Non-pigmented ciliary epithelial cell (primary cell): ENCODE measurements around the gene PTGR1.
"Not testable (repeated sequence)": the region's sequence is repeated elsewhere in the genome, so short reads cannot be mapped to it uniquely, and the experiment has no call there.

Experiments
- DNase-seq: peaks from one replicate; pipeline ENCODE4 v3.0.0-alpha.2; 2010; ENCODE audit warnings: low read depth

The PTGR1 gene

DNA sequence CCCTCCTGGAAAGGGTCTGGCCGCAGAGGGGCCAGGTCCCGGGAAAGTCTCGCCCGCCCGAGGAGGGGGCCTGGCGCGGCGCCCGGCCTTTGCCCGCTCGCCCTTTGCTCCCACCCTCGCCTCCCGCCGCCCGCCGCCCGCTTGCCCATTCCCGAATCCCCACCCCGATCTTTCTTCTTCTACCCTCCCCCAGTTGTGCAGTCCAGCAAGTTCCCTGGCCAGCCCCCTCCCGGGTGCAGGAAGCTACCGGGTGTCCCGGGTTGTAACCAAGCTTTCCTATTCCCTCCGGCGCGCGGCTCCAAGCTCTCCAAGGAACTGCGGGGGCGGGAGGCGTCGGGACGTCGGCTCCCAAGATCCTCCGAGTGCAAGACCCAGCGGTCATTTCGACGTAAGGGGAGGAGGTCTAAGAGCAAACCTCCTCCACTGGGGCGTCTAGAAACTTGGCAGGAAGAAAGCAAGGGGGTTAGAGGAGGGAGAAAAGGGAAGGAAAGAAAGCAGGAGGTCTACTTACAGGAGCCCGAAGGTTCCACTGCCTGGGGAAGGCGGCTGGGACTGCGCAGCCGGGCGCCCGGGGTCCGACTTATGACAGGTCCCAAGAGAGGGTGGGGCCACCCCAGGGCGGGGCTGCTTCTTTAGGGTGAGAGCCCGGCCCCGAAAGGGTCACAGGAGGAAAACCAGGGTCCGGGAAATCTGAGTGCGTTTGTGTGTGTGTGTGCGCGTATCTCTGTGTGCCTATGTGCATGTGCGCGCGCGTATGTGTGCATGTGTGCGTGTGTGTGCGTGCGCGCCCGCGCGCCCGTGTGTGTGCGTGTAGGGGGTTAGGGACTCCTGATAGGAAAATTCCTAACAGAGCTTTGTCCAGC lies at the start of gene PTGR1:
PTGR1 (minus strand) TSS at position 556 of the 863 bp plus-strand sequence. CDS start 2,225 bp downstream, outside the sequence.
- no peak for DNase-seq

DNA sequence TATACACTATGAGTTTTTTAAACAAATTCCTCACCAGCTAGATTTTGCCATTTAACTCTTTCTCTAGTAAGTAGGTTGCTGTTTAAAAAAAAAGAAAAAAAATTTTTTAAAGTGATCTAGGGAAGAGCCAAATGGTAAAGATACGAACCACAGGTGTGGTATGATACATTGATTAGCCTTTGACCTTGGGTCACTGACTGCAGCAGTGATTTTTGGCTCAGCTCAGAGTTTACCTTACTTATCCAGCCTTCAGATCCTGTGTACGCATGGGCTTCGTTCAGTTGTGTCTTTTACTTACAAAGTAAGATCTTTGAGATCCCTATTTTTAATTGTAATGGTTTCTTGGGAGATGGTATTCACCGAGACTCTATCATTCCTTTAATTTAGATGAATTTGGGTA lies 49.6 kb upstream of the PTGR1 start:
- DNase-seq, result no peak

DNA sequence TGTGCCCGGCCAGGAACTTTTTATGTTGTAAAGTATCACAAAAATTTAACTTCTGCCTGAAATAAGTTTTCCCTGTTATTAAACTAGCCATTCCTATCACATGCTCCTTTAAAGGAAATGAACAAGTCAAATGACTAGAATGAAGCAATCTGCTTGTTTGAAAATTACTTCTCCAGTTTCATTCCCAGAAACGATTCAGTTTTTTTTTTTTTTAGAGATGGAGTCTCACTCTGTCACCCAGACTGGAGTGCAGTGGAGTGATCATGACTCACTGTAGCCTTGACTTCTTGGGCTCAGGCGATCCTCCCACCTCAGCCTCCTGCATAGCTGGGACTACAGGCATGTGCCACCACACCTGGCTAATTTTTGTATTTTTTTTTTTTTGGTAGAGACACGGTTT lies 48.6 kb upstream of the PTGR1 start:
- DNase-seq, result no peak

DNA sequence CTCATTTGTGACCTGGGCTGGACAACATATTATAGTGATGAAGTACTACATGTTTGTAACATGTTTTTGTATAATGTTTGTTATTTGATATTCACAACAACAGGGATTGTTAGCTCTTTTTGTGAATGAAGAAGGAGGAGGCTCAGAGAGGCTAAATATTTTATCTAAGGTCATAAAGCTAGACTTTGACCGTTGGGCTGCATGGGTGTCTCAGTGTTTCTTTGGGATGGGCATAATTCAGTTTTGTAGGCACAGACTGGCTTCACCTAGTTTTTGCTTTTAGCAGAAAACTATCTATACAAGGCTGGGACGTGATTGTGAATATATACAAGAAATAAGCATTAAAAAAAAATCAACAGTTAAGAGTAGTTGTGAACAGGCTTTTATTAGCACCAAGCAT lies 47.0 kb upstream of the PTGR1 start:
- no peak for DNase-seq

DNA sequence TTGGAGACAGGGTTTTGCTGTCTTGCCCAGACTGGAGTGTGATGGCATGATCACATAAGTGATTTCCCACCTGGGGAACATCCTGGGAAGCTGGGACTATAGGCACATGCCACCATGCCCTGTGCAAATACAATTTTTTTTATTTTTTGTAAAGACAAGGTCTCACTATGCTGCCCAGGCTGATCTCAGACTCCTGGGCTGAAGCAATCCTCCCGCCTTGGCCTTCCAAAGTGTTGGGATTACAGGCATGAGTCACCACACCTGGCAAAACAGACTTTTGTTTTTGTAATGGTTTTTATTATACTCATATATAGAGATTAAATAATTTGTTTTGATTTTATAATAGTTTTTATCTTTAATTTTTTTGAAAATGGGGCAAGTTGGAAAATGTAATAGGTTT lies 46.4 kb upstream of the PTGR1 start:
- no peak for DNase-seq

DNA sequence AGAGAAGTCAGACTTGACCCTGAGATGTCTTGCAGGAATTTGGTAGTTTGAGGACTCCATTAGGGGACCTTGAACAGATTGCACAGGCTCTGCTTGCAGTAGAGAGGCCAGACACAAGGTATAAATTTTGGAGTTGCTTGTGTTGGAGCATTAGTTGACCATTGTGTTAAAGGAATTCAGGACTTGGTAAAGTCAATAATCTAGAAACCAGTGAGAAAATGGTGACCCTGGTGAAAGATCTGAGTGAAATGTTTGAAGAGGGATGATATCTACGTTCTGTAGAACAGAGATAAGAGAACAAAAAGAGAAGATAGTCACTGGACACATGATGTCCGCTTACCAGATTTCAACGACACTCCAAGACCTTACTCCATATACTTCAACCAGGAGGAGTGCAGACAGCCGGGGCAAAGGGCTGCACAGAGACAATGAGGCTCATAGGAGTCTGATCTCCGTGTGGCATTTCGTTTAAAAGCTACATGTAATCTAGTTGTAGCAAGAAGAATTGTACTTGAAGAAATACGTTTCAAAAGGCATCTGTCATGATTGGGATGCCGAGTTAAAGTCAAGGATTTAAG lies 44.8 kb upstream of the PTGR1 start:
- no peak for DNase-seq

DNA sequence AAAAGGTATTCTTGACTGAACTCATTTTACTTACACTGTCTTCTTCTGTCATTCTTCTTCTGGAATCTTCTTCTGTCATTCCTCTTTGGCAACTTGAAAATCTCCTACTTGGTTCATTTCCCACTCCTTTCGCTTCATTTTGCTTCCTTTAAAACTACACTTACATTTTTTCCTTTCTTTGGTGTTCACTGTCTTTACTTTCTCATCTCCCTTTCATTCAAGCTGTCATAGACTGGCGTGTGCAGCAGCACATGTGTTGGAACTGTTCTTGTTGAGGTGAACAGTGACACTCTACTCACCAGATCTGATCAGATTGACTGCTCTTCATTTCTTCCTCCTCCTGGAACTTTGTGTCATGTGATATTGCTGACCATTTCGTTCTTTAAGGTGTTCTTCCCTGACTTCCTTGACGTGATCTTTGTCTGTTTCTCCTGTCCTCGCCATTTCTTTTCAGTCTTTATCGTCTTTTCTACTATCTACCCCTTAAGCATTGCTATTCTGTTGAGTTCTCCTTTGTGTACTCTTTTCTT lies 38.0 kb upstream of the PTGR1 start:
- no peak for DNase-seq

DNA sequence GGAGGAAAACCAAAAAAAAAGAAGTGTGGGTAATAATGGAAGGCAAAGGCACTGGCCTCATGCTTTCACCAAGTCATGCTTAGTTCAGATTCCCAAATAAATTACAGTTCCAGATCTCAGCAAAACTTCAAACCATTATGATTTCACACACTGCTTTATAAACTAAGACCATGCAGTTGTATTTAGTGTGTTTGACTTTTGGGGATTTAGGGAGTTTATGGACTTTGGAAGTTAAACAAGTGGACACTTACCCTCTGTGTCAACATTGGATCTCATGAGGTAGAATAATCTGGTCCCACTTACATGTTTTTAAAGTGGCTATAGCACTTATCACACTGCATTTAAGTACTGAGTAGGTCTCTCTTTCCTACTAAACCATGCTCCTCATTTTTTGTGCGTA lies 35.4 kb upstream of the PTGR1 start:
- no peak for DNase-seq

DNA sequence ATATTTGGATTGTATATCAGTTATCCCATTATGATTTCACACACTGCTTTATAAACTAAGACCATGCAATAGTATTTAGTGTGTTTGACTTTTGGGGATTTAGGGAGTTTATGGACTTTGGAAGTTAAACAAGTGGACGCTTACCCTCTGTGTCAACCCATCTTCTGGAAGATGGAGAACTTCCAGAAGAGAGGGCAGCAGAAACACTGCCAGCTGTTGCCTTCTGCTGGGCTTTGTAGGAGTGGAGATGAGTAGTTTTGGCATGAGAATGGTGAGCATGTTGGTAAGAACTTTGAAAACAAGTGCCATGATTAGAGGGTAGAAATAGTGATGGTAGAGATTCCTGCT lies 33.9 kb upstream of the PTGR1 start:
- DNase-seq, result no peak

DNA sequence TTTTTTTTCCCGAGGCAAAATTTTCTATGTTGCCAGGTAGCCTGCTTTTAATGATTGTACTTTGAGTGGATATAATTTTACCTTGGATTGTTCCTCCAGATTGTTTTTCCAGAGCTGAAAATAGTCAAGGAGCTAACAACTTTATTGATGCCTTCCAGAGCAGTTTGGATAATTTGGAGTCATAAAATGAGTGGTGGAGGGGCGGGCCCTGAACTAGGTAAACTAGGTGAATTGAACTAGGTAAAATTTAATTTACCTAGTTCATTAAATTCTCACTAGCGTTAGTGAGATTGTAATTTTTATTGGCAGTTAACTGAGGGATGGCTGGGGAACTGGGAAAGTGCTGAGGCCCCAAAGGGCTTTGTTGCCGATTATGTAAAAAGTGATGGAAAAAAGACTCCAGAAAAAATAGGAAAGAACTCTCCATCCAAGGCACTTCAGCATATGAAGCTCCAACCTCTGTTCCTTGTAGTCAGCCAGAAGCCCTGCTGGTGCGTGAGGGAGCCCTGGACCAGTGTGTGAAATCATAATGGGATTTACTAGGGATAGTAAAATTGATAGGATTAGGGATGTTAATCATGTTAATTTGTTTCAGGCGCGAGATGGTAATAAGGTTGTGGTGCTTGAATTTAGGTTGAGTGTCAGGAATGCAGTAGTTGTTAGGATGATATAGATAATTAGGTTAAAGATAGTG lies 33.4 kb upstream of the PTGR1 start:
- no peak for DNase-seq

DNA sequence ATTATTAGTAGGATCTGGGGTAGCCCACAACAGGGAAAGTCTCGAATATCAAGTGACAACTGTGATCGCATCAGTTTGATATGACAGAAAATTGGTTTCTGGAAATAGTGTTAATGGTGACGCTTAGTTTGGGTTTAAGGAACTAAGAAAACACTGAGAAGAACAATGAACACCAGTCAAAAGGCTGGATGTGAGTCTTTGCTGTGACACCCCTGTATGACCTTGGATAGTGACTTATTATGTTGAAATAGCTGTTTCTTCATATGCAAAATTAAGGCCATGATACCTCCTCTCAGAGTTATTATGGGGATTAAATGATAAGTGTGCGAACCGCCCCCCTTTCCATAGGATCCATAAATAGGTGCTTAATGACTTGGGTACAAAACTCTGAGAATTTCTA lies 32.6 kb upstream of the PTGR1 start:
- no peak for DNase-seq

DNA sequence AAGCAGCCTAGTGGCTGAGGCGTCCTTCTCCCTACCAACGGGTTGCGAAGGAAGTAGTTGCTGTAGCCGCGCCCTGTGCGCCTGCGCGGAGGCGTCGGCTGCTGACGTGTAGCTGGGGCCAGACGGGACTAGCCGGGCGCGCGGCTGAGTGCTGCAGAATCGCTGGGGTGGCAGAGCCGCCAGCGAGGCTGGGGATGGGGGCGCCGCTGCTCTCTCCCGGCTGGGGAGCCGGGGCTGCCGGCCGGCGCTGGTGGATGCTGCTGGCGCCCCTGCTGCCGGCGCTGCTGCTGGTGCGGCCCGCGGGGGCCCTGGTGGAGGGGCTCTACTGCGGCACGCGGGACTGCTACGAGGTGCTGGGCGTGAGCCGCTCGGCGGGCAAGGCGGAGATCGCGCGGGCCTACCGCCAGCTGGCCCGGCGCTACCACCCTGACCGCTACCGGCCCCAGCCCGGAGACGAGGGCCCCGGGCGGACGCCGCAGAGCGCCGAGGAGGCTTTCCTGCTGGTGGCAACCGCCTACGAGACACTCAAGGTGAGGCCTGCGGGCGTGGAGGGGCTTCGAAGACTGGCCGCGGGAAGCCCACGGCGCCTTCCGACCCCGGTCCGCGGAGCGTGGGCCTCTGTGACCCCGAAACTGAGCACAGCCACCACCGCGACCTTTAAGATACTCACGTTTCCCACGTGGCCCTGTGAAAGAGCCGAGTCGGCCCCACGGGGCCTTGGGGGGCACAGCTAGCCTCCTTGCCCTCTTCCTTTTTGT lies 31.9 kb upstream of the PTGR1 start, which contains the start of gene DNAJC25:
DNAJC25 (plus strand) TSS at position 121 of the 758 bp plus-strand sequence; CDS start at position 195, 74 bp downstream.
- peak; percentile 96 for DNase-seq

DNA sequence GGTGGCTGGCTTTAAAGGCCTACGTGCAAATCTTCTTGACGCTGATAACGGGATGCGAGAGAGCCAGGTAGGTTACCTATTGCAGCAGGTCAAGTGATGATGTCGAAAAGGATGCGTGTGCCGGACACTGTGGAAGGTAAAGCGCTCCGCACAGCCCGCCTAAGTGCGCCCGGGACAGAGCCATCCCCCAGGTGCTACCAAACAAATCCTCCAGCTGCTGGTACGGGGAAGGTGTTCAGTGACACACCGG lies 31.4 kb upstream of the PTGR1 start:
- DNase-seq, result no peak

DNA sequence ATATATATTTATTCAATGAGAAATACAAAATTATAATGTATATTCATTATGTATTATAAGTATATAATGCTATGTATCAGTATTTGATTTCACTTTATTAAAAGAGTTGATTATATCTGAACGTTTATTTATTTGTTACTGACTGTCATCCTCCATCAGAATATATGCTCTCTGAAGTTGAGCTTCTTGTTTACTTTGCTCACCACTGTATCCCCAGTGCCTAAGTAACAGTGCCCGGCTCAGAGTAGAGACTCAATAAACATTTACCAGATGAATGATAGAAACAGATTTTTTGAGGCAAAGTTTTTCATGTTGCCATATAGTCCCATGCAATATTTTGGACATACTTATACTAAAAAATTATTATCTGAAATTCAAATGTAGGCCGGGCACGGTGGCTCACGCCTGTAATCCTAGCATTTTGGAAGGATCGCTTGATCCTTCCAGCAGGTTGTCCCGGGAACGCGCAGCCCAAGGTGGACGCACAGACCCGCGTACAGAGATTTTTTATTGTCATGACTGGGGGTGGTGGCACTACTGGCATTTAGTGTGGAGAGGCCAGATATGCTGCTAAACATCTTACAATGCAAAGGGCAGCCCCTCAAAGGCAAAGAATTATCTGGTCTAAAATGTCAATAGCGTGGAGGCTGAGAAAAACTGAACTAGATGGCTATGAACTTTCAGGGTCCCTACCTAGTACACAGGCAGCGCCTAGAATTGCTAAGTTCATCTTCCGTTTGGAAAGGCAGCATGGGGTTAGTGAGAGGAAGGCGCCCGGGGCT lies 30.9 kb upstream of the PTGR1 start:
- no peak for DNase-seq

DNA sequence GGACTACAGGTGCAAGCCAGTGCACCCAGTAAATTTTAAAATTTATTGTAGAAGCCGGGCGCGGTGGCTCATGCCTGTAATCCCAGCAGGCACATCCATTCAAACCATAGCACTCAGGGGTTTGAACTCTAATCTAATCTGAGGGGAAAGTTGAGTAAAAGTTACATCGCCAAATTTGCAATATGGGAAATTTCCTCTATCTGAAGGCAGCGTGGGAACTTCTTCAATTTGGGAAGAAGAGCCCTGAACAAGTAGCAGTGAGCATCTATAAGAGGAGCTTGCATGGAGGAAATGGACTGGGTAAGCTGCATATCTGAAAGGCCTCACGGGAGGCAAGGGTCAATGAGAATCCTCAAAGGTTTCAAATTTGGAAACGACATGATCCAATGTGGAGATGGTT lies 29.0 kb upstream of the PTGR1 start:
- DNase-seq, result no peak

DNA sequence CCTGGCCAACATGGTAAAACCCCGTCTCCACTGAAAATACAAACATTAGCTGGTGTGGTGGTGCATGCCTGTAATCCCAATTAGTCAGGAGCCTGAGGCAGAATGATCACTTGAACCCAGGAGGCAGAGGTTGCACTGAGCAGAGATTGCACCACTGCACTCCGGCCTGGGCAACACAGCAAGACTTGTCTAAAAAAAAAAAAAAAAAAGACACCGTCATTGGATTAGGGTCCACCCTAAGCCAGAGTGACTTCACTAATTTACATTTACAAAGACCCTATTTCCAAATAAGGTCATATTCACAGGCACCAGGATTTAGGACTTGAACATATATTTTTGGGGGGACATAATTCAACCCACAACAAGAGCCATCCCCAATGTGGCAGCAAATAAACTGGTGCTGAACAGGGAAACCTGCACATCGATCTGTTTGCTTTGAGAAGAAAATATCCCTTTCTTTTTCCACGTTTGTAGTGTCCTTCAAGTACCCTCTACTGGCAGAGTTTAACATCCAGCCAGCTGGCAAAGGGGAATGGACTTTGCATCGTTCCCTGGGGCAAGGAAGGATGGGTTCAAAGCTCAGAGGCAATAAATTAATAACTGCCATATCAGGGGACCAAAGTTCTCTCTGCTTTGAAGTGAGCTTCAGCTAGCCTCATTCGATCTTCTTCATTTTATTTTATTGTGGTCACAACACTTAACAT lies 28.0 kb upstream of the PTGR1 start:
- DNase-seq, result no peak

DNA sequence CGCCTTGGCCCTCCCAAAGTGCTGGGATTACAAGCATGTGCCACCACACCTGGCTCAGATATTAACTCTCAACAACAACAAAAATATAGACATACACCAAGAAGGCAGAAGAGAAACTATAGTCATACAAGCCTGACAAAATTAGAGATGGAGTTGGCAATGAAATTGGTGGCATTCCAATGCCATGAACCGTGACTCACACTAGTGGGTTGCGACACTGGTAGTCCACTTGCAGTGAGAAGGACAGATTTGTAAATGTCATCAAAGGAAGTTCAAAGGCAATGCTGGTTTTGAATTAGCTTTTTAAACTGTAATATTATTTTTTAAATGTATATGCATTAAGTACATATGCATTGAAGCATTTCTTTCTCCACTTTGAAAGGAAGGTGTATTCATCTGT lies 23.2 kb upstream of the PTGR1 start:
- DNase-seq, result no peak

DNA sequence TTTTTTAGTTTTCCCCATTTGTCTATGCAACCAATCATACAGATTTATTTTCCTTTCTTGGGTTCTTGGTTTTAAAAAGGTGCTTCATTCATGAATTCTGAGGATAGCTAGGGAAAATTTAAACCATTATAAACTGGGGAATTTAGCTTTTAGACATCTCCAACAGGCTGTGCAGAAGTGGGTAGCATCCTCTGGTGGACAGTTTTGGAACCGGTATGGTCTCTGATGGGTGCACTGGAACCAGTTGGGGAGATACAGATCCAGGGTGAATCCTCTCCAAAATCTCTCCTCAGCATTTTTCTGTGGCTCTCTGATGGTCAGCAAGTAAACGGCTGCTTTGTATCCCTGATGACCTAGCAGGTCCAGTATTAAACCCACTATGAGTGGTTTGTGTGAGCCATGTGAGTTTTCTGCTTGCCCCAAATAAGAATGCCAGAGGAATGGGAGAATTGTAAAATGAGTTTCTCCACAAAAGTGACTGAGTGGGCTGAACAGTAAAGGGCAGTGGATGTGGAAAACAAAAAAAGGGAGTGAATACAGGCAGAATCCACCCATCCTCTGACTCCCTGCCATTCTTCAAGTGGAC lies 22.5 kb upstream of the PTGR1 start:
- no peak for DNase-seq

DNA sequence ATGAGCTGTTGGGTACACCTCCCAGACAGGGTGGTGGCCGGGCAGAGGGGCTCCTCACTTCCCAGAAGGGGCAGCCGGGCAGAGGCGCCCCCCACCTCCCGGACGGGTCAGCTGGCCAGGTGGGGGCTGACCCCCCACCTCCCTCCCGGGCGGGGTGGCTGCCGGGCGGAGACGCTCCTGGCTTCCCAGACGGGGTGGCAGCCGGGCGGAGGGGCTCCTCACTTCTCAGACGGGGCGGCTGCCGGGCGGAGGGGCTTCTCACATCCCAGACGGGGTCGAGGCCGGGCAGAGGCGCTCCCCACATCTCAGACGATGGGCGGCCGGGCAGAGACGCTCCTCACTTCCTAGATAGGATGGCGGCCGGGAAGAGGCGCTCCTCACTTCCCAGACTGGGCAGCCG lies 17.9 kb upstream of the PTGR1 start:
- DNase-seq, result not testable (repeated sequence)

DNA sequence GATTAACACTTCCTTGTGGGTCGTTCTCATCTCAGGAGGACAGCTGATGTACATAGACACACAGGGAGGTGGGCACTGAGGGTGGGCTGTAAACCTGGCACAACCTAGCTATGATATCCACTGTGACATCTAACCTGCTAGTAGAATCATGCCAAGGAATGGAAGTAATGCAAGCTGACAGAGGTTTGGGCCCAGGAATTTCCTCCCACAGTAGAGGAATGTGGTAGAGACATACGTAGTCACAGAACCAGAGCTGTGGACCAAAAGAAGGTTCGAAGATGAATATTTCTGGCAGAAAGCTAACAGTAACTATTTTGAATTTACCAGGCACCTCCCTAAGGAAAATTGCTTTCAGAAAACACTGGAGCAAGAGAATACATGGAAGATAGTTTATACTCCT lies 16.5 kb upstream of the PTGR1 start:
- DNase-seq, result no peak
